Vagina (tissue), 2 donors: Measurements from ENCODE around the gene TMEM236.

ENCODE experiments used
- CTCF ChIP-seq, 3 experiments: fragments of 450-650 bp in 2 of 3; fragments of 200-600 bp in 1 of 3; sonication (generic) in 1 of 3; IDR thresholded peaks; one replicate each; pipeline ENCODE4 v1.5.1; 2017 to 2019; ENCODE audit warnings: antibody characterized with exemption in 3 of 3, mild to moderate bottlenecking in 2 of 3, moderate library complexity in 2 of 3
- POLR2A ChIP-seq, 2 donors: fragments of 450-650 bp; IDR thresholded peaks; one replicate each; pipeline ENCODE4 v1.6.1; 2017; ENCODE audit warnings: antibody characterized with exemption in 2 of 2, mild to moderate bottlenecking in 2 of 2, moderate library complexity in 2 of 2
- POLR2AphosphoS5 ChIP-seq, 2 donors: sonication (generic); formaldehyde crosslinking; IDR thresholded peaks; one replicate each; pipeline ENCODE4 v1.9.0; 2017; ENCODE audit warnings: antibody characterized with exemption in 2 of 2, mild to moderate bottlenecking in 2 of 2, low read depth in 1 of 2; ENCODE audit not compliant: insufficient read depth in 1 of 2

GRCh38 chr10:17756557-17757217 is 4.7 kb downstream of the TMEM236 start:
- TF ChIP-seq POLR2A (IDR thresholded peaks at IDR 0.05) (no peak), CTCF (IDR thresholded peaks at IDR 0.05) (no peak), POLR2AphosphoS5 (IDR thresholded peaks at IDR 0.05; ENCODE audit: insufficient read depth in 1 of 2, low read depth in 1 of 2) (no peak)
